ENCODE data around the gene SEMA3G. TPM values are rescaled to one million over a fixed set of nuclear protein-coding genes. Genes with fewer than 3 reads are reported as not detected.
A peak's percentile ranks its signal among the peaks of the same experiment; 100 is the strongest.

Gene SEMA3G
- total RNA-seq, 1 donor from 2014 or later: not detected

DNA sequence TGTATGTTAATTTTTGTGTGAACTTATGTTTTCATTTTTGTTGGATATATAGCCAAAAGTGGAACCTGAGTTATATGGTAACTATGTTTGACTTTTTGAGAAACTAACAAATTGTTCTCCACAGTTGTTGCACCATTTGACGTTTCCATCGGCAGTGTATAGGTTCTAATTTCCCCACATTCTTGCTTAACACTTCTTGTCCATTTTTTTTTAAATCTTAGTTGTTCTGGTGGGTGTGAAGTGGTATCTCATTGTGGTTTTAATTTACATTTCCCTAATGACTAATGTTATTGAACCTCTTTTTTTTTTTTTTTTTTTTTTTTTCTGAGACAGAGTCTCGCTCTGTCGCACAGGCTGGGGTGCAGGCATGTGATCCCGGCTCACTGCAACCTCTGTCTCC is 18.5 kb upstream of the SEMA3G start:
- no peak for DNase-seq
- peaks cover 10% of the 10 kb centered on the region for H3K4me1 Mint-ChIP-seq
- no peaks in the 10 kb centered on the region for H3K27me3 Mint-ChIP-seq
- intact Hi-C loops (cut with micrococcal nuclease): no loop called here
- H3K4me3 Mint-ChIP-seq: no peak overlapping the region
- H3K36me3 Mint-ChIP-seq (ENCODE audit: low read depth): peaks cover 57% of the 10 kb centered on the region
- no peak overlapping the region for H3K27ac Mint-ChIP-seq
- POLR2A ChIA-PET: no interaction called here
- H3K9me3 Mint-ChIP-seq: no peaks in the 10 kb centered on the region
- no peak for ATAC-seq (ENCODE audit: low read depth)
- CTCF ChIA-PET: no interaction called here
- TF ChIP-seq, protein P1, sequence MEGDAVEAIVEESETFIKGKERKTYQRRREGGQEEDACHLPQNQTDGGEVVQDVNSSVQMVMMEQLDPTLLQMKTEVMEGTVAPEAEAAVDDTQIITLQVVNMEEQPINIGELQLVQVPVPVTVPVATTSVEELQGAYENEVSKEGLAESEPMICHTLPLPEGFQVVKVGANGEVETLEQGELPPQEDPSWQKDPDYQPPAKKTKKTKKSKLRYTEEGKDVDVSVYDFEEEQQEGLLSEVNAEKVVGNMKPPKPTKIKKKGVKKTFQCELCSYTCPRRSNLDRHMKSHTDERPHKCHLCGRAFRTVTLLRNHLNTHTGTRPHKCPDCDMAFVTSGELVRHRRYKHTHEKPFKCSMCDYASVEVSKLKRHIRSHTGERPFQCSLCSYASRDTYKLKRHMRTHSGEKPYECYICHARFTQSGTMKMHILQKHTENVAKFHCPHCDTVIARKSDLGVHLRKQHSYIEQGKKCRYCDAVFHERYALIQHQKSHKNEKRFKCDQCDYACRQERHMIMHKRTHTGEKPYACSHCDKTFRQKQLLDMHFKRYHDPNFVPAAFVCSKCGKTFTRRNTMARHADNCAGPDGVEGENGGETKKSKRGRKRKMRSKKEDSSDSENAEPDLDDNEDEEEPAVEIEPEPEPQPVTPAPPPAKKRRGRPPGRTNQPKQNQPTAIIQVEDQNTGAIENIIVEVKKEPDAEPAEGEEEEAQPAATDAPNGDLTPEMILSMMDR (IDR thresholded peaks at IDR 0.05): no peak

DNA sequence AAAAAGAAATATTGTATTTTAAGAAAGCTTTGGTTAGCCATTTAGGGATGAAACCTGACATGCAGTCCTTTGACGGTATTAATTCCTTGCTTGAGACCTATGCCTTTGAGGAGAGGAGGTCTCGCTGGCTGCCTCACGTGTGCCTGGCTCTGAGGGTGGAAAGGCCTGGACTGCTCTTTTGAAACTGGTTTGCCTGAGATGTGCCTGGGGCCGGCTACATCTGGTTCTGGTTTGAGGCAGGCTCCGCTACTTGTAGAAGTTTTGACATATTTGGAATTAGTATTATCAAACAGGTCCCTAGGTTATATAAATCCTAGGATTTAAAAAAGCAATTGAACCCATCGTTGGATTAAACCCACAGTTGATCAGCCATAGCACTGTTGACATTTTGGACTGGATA is 17.0 kb upstream of the SEMA3G start:
- Mint-ChIP-seq H3K36me3 (ENCODE audit: low read depth) (peaks cover 66% of the 10 kb centered on the region), H3K4me3 (no peak overlapping the region), H3K27ac (no peak overlapping the region), H3K9me3 (no peaks in the 10 kb centered on the region), H3K4me1 (peaks cover 23% of the 10 kb centered on the region), H3K27me3 (no peaks in the 10 kb centered on the region)
- TF ChIP-seq, protein P1 (IDR thresholded peaks at IDR 0.05): no peak
- ChIA-PET POLR2A (interaction anchor here (0.5 kb wide), 1 partner anchor 129 kb away, joined by 7 read pairs; no protein-coding TSS in a partner anchor), CTCF (no interaction called here)
- DNase-seq (no peak), ATAC-seq (ENCODE audit: low read depth) (no peak)
- intact Hi-C loops (cut with micrococcal nuclease): no loop called here

DNA sequence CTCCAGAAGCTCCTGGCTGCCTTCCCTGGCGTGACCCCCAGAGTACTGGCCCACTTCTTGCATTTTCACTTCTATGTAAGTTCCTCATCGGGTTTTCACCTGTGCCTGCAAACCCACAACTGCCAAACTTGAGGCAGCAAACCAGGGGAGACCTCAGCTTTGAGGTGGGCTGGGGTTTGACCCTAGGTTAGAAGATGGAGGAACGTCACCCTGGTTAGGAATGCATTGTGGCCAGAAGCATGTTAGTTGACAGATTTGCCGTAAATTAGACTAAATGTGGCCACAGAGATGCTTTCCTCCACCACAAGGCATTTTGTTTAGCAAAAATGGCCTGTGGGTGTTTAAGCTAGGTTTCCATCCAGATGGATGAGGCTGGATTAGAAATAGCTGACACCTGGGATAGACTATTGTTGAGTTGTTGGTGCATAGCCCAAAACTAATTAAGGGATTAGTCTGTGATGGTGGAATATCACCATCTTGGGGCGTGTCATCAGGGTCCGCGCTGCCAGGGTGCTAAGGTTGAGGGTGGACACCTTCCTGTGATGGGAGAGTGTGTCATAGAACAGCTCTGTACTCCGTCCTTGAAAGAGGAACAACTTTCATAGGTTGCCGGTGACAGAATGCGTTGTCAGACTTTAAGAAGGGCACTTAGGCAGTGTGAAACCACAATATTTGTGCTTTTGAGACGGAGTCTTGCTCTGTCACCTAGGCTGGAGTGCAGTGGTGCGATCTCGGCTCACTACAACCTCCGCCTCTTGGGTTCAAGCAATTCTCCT is 14.1 kb upstream of the SEMA3G start:
- no peaks in the 10 kb centered on the region for H3K27me3 Mint-ChIP-seq
- H3K36me3 Mint-ChIP-seq (ENCODE audit: low read depth): peaks cover 58% of the 10 kb centered on the region
- H3K27ac Mint-ChIP-seq: no peak overlapping the region
- ChIA-PET POLR2A (interaction anchor here (1.6 kb wide), 1 partner anchor 171 kb away, joined by 3 read pairs; the partner anchor contains the start of gene GLYCTK), CTCF (interaction anchor here (2.7 kb wide), 1 partner anchor 11 kb away, joined by 9 read pairs; no protein-coding TSS in a partner anchor)
- TF ChIP-seq, protein P1 (IDR thresholded peaks at IDR 0.05): no peak
- ATAC-seq (ENCODE audit: low read depth) (no peak), DNase-seq (no peak)
- intact Hi-C loops (cut with micrococcal nuclease): loop anchor here (5.0 kb wide), 2 partner anchors 248 to 477 kb away; partner anchors contain the start of genes ACY1, GLT8D1 and SPCS1
- H3K9me3 Mint-ChIP-seq: no peaks in the 10 kb centered on the region
- peaks cover 43% of the 10 kb centered on the region for H3K4me1 Mint-ChIP-seq
- H3K4me3 Mint-ChIP-seq: no peak overlapping the region

DNA sequence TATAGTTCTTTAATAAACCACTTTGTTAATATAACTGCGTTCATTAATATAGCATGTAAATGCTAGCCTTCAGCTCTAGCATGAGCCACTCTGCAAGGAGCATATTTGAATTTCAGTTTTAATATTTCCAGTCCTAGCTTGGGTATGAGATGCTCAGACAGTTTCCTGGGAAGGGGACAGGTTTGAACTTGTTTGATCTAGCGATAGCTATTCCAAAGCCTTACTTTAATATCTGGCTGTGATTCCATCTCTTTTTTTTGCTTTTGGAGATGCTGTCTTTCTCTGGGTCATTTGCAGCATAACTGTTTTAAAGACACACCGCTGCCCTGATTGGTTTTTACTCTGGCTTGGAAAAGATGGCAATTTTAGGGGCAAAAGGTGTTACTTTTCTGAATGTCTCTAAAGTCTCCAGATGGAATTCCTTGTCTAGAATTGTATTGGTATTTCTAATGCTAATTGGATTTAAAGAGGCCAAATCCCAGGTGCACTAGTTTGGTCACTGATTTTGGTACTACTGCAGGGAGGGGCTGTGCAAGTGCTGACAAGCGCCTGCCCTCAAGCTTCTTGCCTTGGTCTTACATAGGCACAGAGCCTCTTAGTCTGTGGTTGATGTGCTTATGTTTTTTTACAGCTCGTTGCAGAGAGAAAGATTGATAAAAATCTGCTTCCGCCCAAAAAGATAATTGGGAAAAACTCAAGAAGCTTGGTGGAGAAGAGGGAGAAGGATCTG is 13.3 kb upstream of the SEMA3G start:
- Mint-ChIP-seq H3K9me3 (no peaks in the 10 kb centered on the region), H3K36me3 (ENCODE audit: low read depth) (peaks cover 55% of the 10 kb centered on the region), H3K27me3 (no peaks in the 10 kb centered on the region), H3K27ac (peak overlapping the region; percentile 70), H3K4me3 (no peak overlapping the region), H3K4me1 (peaks cover 43% of the 10 kb centered on the region)
- no peak for ATAC-seq (ENCODE audit: low read depth)
- CTCF ChIA-PET: interaction anchor here (2.7 kb wide), 1 partner anchor 10 kb away, joined by 9 read pairs; no protein-coding TSS in a partner anchor
- intact Hi-C loops (cut with micrococcal nuclease): loop anchor here (5.0 kb wide), 2 partner anchors 249 to 476 kb away; partner anchors contain the start of genes ACY1, GLT8D1 and SPCS1
- TF ChIP-seq, protein P1 (IDR thresholded peaks at IDR 0.05): no peak
- no peak for DNase-seq
- POLR2A ChIA-PET: interaction anchor here (1.6 kb wide), 1 partner anchor 170 kb away, joined by 3 read pairs; the partner anchor contains the start of gene GLYCTK

Data from activated B cell treated with CpG ODN at 0.5 μM for 24 hours (primary cell).